HepG2 (cell line): Measurements from ENCODE around the gene ZNF839. TPM values are rescaled to one million over a fixed set of nuclear protein-coding genes. Genes with fewer than 3 reads are reported as not detected.

ENCODE experiments used
- ARID3A ChIP-seq: IDR thresholded peaks from 2 replicates; pipeline ENCODE4 v1.6.1; 2012; ENCODE audit warnings: low read depth, low read length, improper control_type of control experiment
- ARNT2 ChIP-seq: sonication (generic); formaldehyde crosslinking; IDR thresholded peaks from 2 replicates; pipeline ENCODE4 v1.8.0; 2022; ENCODE audit warnings: mild to moderate bottlenecking, low read depth, missing genetic modification reagents, moderate library complexity
- BCL3 ChIP-seq: sonication (generic); formaldehyde crosslinking; IDR thresholded peaks from 2 replicates; pipeline ENCODE4 v1.5.1; 2020; ENCODE audit warnings: mild to moderate bottlenecking, missing genetic modification reagents, moderate library complexity
- EED ChIP-seq: sonication (generic); formaldehyde crosslinking; IDR thresholded peaks from 2 replicates; pipeline ENCODE4 v1.5.0; 2020; ENCODE audit warnings: mild to moderate bottlenecking, missing genetic modification reagents
- HNRNPK ChIP-seq: fragments of 200-400 bp; formaldehyde crosslinking; IDR thresholded peaks from 2 replicates; pipeline ENCODE4 v1.6.1; 2018; ENCODE audit warnings: low read length, low read depth, moderate library complexity, mild to moderate bottlenecking; ENCODE audit not compliant: poor library complexity, severe bottlenecking
- HOXA9 ChIP-seq: sonication (generic); formaldehyde crosslinking; IDR thresholded peaks from 2 replicates; pipeline ENCODE4 v1.8.1; 2022; ENCODE audit warnings: missing genetic modification reagents, mild to moderate bottlenecking, moderate library complexity, borderline replicate concordance
- MAZ ChIP-seq, 2 experiments: sonication (generic) in 1 of 2; formaldehyde crosslinking in 1 of 2; IDR thresholded peaks; 2 replicates each; pipeline versions ENCODE4 v1.5.0 to v1.6.1; 2012 to 2020; ENCODE audit warnings: low read depth in 2 of 2, mild to moderate bottlenecking in 2 of 2, borderline replicate concordance in 1 of 2, improper control_type of control experiment in 1 of 2, low read length in 1 of 2, missing genetic modification reagents in 1 of 2, moderate library complexity in 1 of 2
- MED8 ChIP-seq: sonication (generic); formaldehyde crosslinking; IDR thresholded peaks from 2 replicates; pipeline ENCODE4 v1.8.1; 2023; ENCODE audit warnings: mild to moderate bottlenecking, missing genetic modification reagents; ENCODE audit not compliant: insufficient replicate concordance
- MXD1 ChIP-seq: sonication (generic); formaldehyde crosslinking; IDR thresholded peaks from 2 replicates; pipeline ENCODE4 v1.4.0; 2020; ENCODE audit warnings: mild to moderate bottlenecking, missing genetic modification reagents
- NCOA1 ChIP-seq: sonication (generic); formaldehyde crosslinking; IDR thresholded peaks from 2 replicates; pipeline ENCODE4 v1.9.0; 2021; ENCODE audit warnings: missing genetic modification reagents
- NFRKB ChIP-seq: fragments of 450-650 bp; IDR thresholded peaks from 2 replicates; pipeline ENCODE4 v1.6.1; 2017
- NKX3-1 ChIP-seq: sonication (generic); formaldehyde crosslinking; IDR thresholded peaks from 2 replicates; pipeline ENCODE4 v1.5.0; 2020; ENCODE audit warnings: missing genetic modification reagents
- POGK ChIP-seq: sonication (generic); formaldehyde crosslinking; conservative IDR thresholded peaks from 2 replicates; pipeline ENCODE4 v1.8.0; 2022; ENCODE audit warnings: mild to moderate bottlenecking, moderate library complexity, missing genetic modification reagents
- RARA ChIP-seq: IDR thresholded peaks from 2 replicates; pipeline ENCODE4 v1.6.1; 2016; ENCODE audit warnings: missing genetic modification reagents, missing compliant biosample characterization
- RBM39 ChIP-seq: fragments of 200-400 bp; formaldehyde crosslinking; IDR thresholded peaks from one replicate; pipeline ENCODE4 v1.6.1; 2018; ENCODE audit warnings: antibody characterized with exemption, mild to moderate bottlenecking, low read depth, low read length; ENCODE audit not compliant: poor library complexity, severe bottlenecking
- REXO4 ChIP-seq: sonication (generic); formaldehyde crosslinking; IDR thresholded peaks from 2 replicates; pipeline ENCODE4 v1.8.0; 2022; ENCODE audit warnings: missing genetic modification reagents, mild to moderate bottlenecking, borderline replicate concordance
- TCF12 ChIP-seq, 2 experiments: fragments of 450-650 bp in 1 of 2; sonication (generic) in 1 of 2; formaldehyde crosslinking in 1 of 2; IDR thresholded peaks; 2 replicates each; pipeline versions ENCODE4 v1.6.1 to v1.8.0; 2017 to 2022; ENCODE audit warnings: antibody characterized with exemption in 1 of 2, mild to moderate bottlenecking in 1 of 2, missing genetic modification reagents in 1 of 2, moderate library complexity in 1 of 2
- ZNF777 ChIP-seq: sonication (generic); formaldehyde crosslinking; IDR thresholded peaks from 2 replicates; pipeline ENCODE4 v1.4.0; 2020; ENCODE audit warnings: missing genetic modification reagents
- ZNF879 ChIP-seq: sonication (generic); formaldehyde crosslinking; IDR thresholded peaks from 2 replicates; pipeline ENCODE4 v1.8.1; 2023; ENCODE audit warnings: missing genetic modification reagents
- polyA plus RNA-seq, 8 experiments: library from polyadenylated mRNA; depleted of rRNA in 3 of 8; stranded (reverse) in 7 of 8; unstranded in 1 of 8; fragments of >200 nt; fragmentation: Illumina TruSeq in 4 of 8; extraction: Trizol in 4 of 8; gene quantifications; 2 replicates each; pipeline versions ENCODE4 v1.2.1 to v1.2.3, GENCODE V29; 2011 to 2016; ENCODE audit warnings: low read depth in 4 of 8, missing spikeins in 1 of 8, mixed read lengths in 1 of 8; ENCODE audit not compliant: insufficient read depth in 1 of 8
- total RNA-seq, 5 experiments: library from RNA; depleted of rRNA; stranded (reverse); fragments of >200 nt; fragmentation: Illumina TruSeq; extraction: Trizol; gene quantifications; 2 replicates each; pipeline ENCODE4 v1.2.3, GENCODE V29; 2016; ENCODE audit warnings: low read depth in 1 of 5

Gene ZNF839
- total and polyA plus RNA-seq, 2 of the 13 experiments (the other 11 are each of a cell fraction or from before 2014, with no cell fraction given): 11.1 to 12.8 TPM

GRCh38 chr14:102363182-102363943, 43.8 kb downstream of the ZNF839 start (continued):
- TF ChIP-seq ARID3A (no peak), MAZ (IDR thresholded peaks at IDR 0.05; ENCODE audit: borderline replicate concordance, low read depth, low read length) (no peak), MAZ (CRISPR knock-in tag; IDR thresholded peaks at IDR 0.05; ENCODE audit: low read depth) (0 out of 2 replicates have a peak, but pooled peaks have one; percentile 2), NFRKB (no peak), POGK (CRISPR knock-in tag) (0 out of 2 replicates have a peak, but pooled peaks have one; percentile 38), REXO4 (0 out of 2 replicates have a peak, but pooled peaks have one; percentile 44), NKX3-1 (CRISPR knock-in tag) (no peak), RBM39 (peak; percentile 31), RARA (CRISPR knock-in tag) (no peak), ARNT2 (CRISPR knock-in tag) (no peak), MED8 (CRISPR knock-in tag) (peak; percentile 22), ZNF879 (CRISPR knock-in tag) (0 out of 2 replicates have a peak, but pooled peaks have one; percentile 43), NCOA1 (CRISPR knock-in tag) (no peak), MXD1 (CRISPR knock-in tag) (peak; percentile 36; the same call in 1 of the 2 replicates), BCL3 (CRISPR knock-in tag) (0 out of 2 replicates have a peak, but pooled peaks have one; percentile 47), HNRNPK (peak; percentile 31), EED (no peak), HOXA9 (CRISPR knock-in tag) (peak; percentile 50; the same call in 1 of the 2 replicates), ZNF777 (CRISPR knock-in tag) (peak; percentile 97), TCF12 (IDR thresholded peaks at IDR 0.05) (no peak), TCF12 (CRISPR knock-in tag; IDR thresholded peaks at IDR 0.05) (0 out of 2 replicates have a peak, but pooled peaks have one; percentile 44)
